AG08396 (cell line): Measurements from ENCODE around the gene TMEM239.

ENCODE experiments used
- DNase-seq: peaks from one replicate; pipeline ENCODE4 v3.0.0; 2012; ENCODE audit warnings: low spot score, mixed read lengths

Gene TMEM239

GRCh38 chr20:2849529-2849928, 33.4 kb downstream of the TMEM239 start:
- no peak for DNase-seq

- DNase-seq, result no peak
Observed at GRCh38 chr20:2851086-2851485, 34.9 kb downstream of the TMEM239 start.

GRCh38 chr20:2858591-2858990, 42.4 kb downstream of the TMEM239 start:
- DNase-seq, result no peak

GRCh38 chr20:2859330-2860121, 43.4 kb downstream of the TMEM239 start:
- DNase-seq, result peak; percentile 38

GRCh38 chr20:2864626-2865025, 48.5 kb downstream of the TMEM239 start:
- DNase-seq, result no peak

GRCh38 chr20:2865101-2865500, 48.9 kb downstream of the TMEM239 start:
- DNase-seq, result no peak

- no peak for DNase-seq
Observed at GRCh38 chr20:2865630-2866029, 49.5 kb downstream of the TMEM239 start.

GRCh38 chr20:2866236-2866635, 50.1 kb downstream of the TMEM239 start:
- no peak for DNase-seq

GRCh38 chr20:2867081-2867864, 51.1 kb downstream of the TMEM239 start:
- DNase-seq, result no peak
